NCI-H345 treated with DMSO at 0.1 percent for 48 hours (cell line): ENCODE measurements around the gene TEX53.

Experiments
- DNase-seq: peaks from one replicate; lab custom pipeline; 2025; ENCODE audit not compliant: unreplicated experiment; lab: John Stamatoyannopoulos, UW

TEX53 gene

GRCh38 chr9:114680259-114681001 is 22.8 kb upstream of the TEX53 start:
- DNase-seq = no peak

GRCh38 chr9:114678795-114679194 is 21.2 kb upstream of the TEX53 start:
- DNase-seq = no peak

- no peak for DNase-seq
Observed at GRCh38 chr9:114678130-114678529, 20.5 kb upstream of the TEX53 start.

- DNase-seq = peak; percentile 77
Observed at GRCh38 chr9:114677418-114677817, 19.8 kb upstream of the TEX53 start.

GRCh38 chr9:114676901-114677300 is 19.3 kb upstream of the TEX53 start:
- no peak for DNase-seq

GRCh38 chr9:114674798-114675540 is 17.4 kb upstream of the TEX53 start:
- no peak for DNase-seq

GRCh38 chr9:114674076-114674797 is 16.6 kb upstream of the TEX53 start:
- DNase-seq = no peak

- DNase-seq = no peak
Observed at GRCh38 chr9:114671605-114672004, 14.0 kb upstream of the TEX53 start.

GRCh38 chr9:114669961-114670360 is 12.4 kb upstream of the TEX53 start:
- no peak for DNase-seq

- DNase-seq = no peak
Observed at GRCh38 chr9:114668146-114668545, 10.5 kb upstream of the TEX53 start.

- DNase-seq = no peak
Observed at GRCh38 chr9:114666851-114667250, 9.2 kb upstream of the TEX53 start.

GRCh38 chr9:114666401-114666800 is 8.8 kb upstream of the TEX53 start:
- no peak for DNase-seq

- DNase-seq = no peak
Observed at GRCh38 chr9:114664181-114664580, 6.6 kb upstream of the TEX53 start.

GRCh38 chr9:114662081-114662989 is 4.7 kb upstream of the TEX53 start:
- DNase-seq = no peak

GRCh38 chr9:114656301-114656700 is 1.3 kb downstream of the TEX53 start:
- no peak for DNase-seq

GRCh38 chr9:114655689-114656088 is 1.9 kb downstream of the TEX53 start:
- DNase-seq = no peak

- peak; percentile 53 for DNase-seq
Observed at GRCh38 chr9:114653556-114654159, 3.9 kb downstream of the TEX53 start.

- no peak for DNase-seq
Observed at GRCh38 chr9:114652776-114653555, 4.6 kb downstream of the TEX53 start.

- no peak for DNase-seq
Observed at GRCh38 chr9:114643896-114644295, 13.7 kb downstream of the TEX53 start.

- DNase-seq = no peak
Observed at GRCh38 chr9:114643001-114643400, 14.6 kb downstream of the TEX53 start.
